Fibroblast of skin of left biceps (primary cell): Measurements from ENCODE around the gene MPHOSPH6.
"Not testable (repeated sequence)": the region's sequence is repeated elsewhere in the genome, so short reads cannot be mapped to it uniquely, and the experiment has no call there.

Experiments used
- DNase-seq, 2 experiments: peaks; one replicate each; pipeline ENCODE4 v3.0.0-alpha.2; 2013; ENCODE audit warnings: low read depth in 2 of 2

MPHOSPH6 gene

GRCh38 chr16:82175627-82176026 lies 5.6 kb upstream of the MPHOSPH6 start:
- no peak for DNase-seq

GRCh38 chr16:82167670-82168069 lies 2.4 kb downstream of the MPHOSPH6 start:
- no peak for DNase-seq

- DNase-seq, result no peak
Observed at GRCh38 chr16:82160226-82160625, 9.8 kb downstream of the MPHOSPH6 start.

GRCh38 chr16:82157836-82158235 lies 12.2 kb downstream of the MPHOSPH6 start:
- no peak for DNase-seq

GRCh38 chr16:82157534-82157812 lies 12.6 kb downstream of the MPHOSPH6 start:
- no peak for DNase-seq

GRCh38 chr16:82156761-82157533 lies 13.1 kb downstream of the MPHOSPH6 start:
- DNase-seq, result peak in 1 of 2 experiments; percentile 13

- DNase-seq, result no peak
Observed at GRCh38 chr16:82152641-82153112, 17.3 kb downstream of the MPHOSPH6 start.

- DNase-seq, result no peak
Observed at GRCh38 chr16:82152196-82152595, 17.8 kb downstream of the MPHOSPH6 start.

- no peak for DNase-seq
Observed at GRCh38 chr16:82150549-82150948, 19.5 kb downstream of the MPHOSPH6 start.

GRCh38 chr16:82149536-82149935 lies 20.5 kb downstream of the MPHOSPH6 start:
- DNase-seq, result peak; percentile 36 to 45

- no peak for DNase-seq
Observed at GRCh38 chr16:82147546-82147945, 22.5 kb downstream of the MPHOSPH6 start.

- no peak for DNase-seq
Observed at GRCh38 chr16:82146957-82147356, 23.1 kb downstream of the MPHOSPH6 start.

- DNase-seq, result no peak
Observed at GRCh38 chr16:82146556-82146955, 23.5 kb downstream of the MPHOSPH6 start.

GRCh38 chr16:82139286-82139571 lies 30.8 kb downstream of the MPHOSPH6 start:
- not testable (repeated sequence) for DNase-seq

GRCh38 chr16:82138478-82139285 lies 31.3 kb downstream of the MPHOSPH6 start:
- no peak for DNase-seq

GRCh38 chr16:82137822-82138167 lies 32.2 kb downstream of the MPHOSPH6 start:
- DNase-seq, result no peak

- DNase-seq, result no peak
Observed at GRCh38 chr16:82136956-82137821, 32.8 kb downstream of the MPHOSPH6 start.

GRCh38 chr16:82135844-82136243 lies 34.2 kb downstream of the MPHOSPH6 start:
- no peak for DNase-seq

- no peak for DNase-seq
Observed at GRCh38 chr16:82134846-82135245, 35.2 kb downstream of the MPHOSPH6 start.

- no peak for DNase-seq
Observed at GRCh38 chr16:82133798-82134197, 36.2 kb downstream of the MPHOSPH6 start.

GRCh38 chr16:82129881-82130280 lies 40.1 kb downstream of the MPHOSPH6 start:
- no peak for DNase-seq

- DNase-seq, result no peak
Observed at GRCh38 chr16:82124651-82125050, 45.4 kb downstream of the MPHOSPH6 start.
